Heart right ventricle (tissue), 16 donors: Measurements from ENCODE around the gene SDR39U1. TPM values are rescaled to one million over a fixed set of nuclear protein-coding genes. Genes with fewer than 3 reads are reported as not detected.

ENCODE experiments used
- ATAC-seq, 8 donors: fragments of 200-7000 bp; cut with Tn5 transposase; one replicate each; pipeline ENCODE4 v1.9.1; 2020; ENCODE audit warnings: mild to moderate bottlenecking in 8 of 8, moderate library complexity in 8 of 8, moderate number of reproducible peaks in 1 of 8
- DNase-seq, 2 donors: peaks; one replicate each; pipeline ENCODE4 v3.0.0-alpha.2; 2020
- H3K27ac ChIP-seq, 10 donors: fragments of 200-600 bp; sonication (generic) in 2 of 10; one replicate each; pipeline versions ENCODE4 v1.5.0 to v1.8.0; 2020 to 2022; ENCODE audit warnings: mild to moderate bottlenecking in 3 of 10
- H3K27me3 ChIP-seq, 7 donors: fragments of 200-600 bp; one replicate each; pipeline ENCODE4 v1.8.0; 2021 to 2022; ENCODE audit warnings: mild to moderate bottlenecking in 2 of 7
- H3K36me3 ChIP-seq, 9 donors: fragments of 200-600 bp; sonication (generic) in 1 of 9; one replicate each; pipeline versions ENCODE4 v1.5.0 to v1.8.0; 2020 to 2022; ENCODE audit warnings: mild to moderate bottlenecking in 2 of 9
- H3K4me1 ChIP-seq, 9 donors: fragments of 200-600 bp; sonication (generic) in 1 of 9; one replicate each; pipeline versions ENCODE4 v1.5.0 to v1.8.0; 2020 to 2022; ENCODE audit warnings: mild to moderate bottlenecking in 4 of 9
- H3K4me3 ChIP-seq, 10 donors: fragments of 200-600 bp; sonication (generic) in 2 of 10; one replicate each; pipeline versions ENCODE4 v1.5.0 to v1.8.0; 2020 to 2022; ENCODE audit warnings: mild to moderate bottlenecking in 7 of 10, moderate library complexity in 2 of 10
- H3K9me3 ChIP-seq, 11 donors: fragments of 200-600 bp in 10 of 11; sonication (generic) in 2 of 11; one replicate each; pipeline versions ENCODE4 v1.5.0 to v1.8.0; 2013 to 2022; ENCODE audit warnings: mild to moderate bottlenecking in 2 of 11, control low read depth in 1 of 11, moderate library complexity in 1 of 11
- CTCF ChIP-seq, 9 donors: fragments of 200-600 bp; sonication (generic) in 2 of 9; IDR thresholded peaks; one replicate each; pipeline versions ENCODE4 v1.5.0 to v1.8.0; 2021 to 2022; ENCODE audit warnings: antibody characterized with exemption in 9 of 9, mild to moderate bottlenecking in 5 of 9, moderate library complexity in 1 of 9
- WGBS, 2 donors: extraction: QIAGEN DNeasy Blood & Tissue Kit; methylation state at CpG; one replicate each; pipeline ENCODE4 v1.1.7; 2013; ENCODE audit warnings: inconsistent platforms in 1 of 2; 5-methylcytosine and 5-hydroxymethylcytosine counted together
- intact Hi-C, 10 donors: fragments of 100-400 bp; cut with DNase I; formaldehyde crosslinking; loops; one replicate each; pipeline versions ENCODE4 v1.11.1 to v1.14.2; 2022
- polyA plus RNA-seq, 2 donors: library from polyadenylated mRNA; stranded (reverse); fragments of 200-250 nt; gene quantifications; one replicate each; pipeline ENCODE4 v1.2.3, GENCODE V29; 2013
- total RNA-seq, 10 donors: library from RNA; stranded (reverse); fragmentation: NEBNext Ultra II Directional in 3 of 10; extraction: Animal tissue kit (Norgen Biotek cat#: 25700) in 3 of 10; gene quantifications; one replicate each; pipeline versions ENCODE4 v1.2.1 to v1.2.4, GENCODE V29; 2021 to 2023
- donor health status: Arrhythmogenic right ventricular cardiomyopathy.
- donor health status: ischemic (EF 13 %, LVEDD 7.1; RV severe dilation, severe dysfunction).
- donor health status: healthy with polysubstance abuse.
- donor health status: DM: no; HTN: yes; CAD: no.
- donor health status: DM: no; HTN: no; CAD: no.
- donor health status: ischemic (EF 25% LVEDD 6.9; RV normal size, moderate dysfunction).
- donor health status: ischemic (EF 25% LVEDD 5.7; RV mildly dilated, moderate dysfunction).
- donor health status: healthy.
- donor health status: DM: yes; HTN: yes; CAD: no.
- donor health status: Ischemic cardiomyopathy.
- donor health status: ischemic (EF 35%, LVEDD 5.7; RV mildly dilated, moderate dysfunction).
- donor health status: nonischemic (EF 11% LVEDD 7.7; RV severe dilation, severe dysfunction).
- donor health status: DM: yes; HTN: yes; CAD: no.
- donor health status: PGD.
- donor health status: ischemic (EF 29% LVEDD 5.4; RV normal size, mild dysfunction).
- donor health status: nonischemic (EF 23%, LVEDD 6.1; RV moderate dilation, normal function).

Gene SDR39U1
- total and polyA plus RNA-seq, 12 donors, result 55.6 to 108 (median 69.5) TPM

GRCh38 chr14:24425704-24426103 lies 16.9 kb downstream of the SDR39U1 start:
- WGBS, 2 donors, result 21 to 32% methylated on average over 3 of the region's 3 CpGs

GRCh38 chr14:24422694-24423601 lies 19.6 kb downstream of the SDR39U1 start:
- peaks cover 5 to 31% (median 21%) of the 10 kb centered on the region in 9 donors for H3K4me1 ChIP-seq
- TF ChIP-seq CTCF (IDR thresholded peaks at IDR 0.05), result no peak
- DNase-seq, result no peak
- H3K36me3 ChIP-seq, result no peaks in the 10 kb centered on the region
- ATAC-seq, result no peak
- intact Hi-C loops, result no loop called here
- peaks cover 0 to 9% (median 0%) of the 10 kb centered on the region in 7 donors for H3K27me3 ChIP-seq
- H3K27ac ChIP-seq, result no peak overlapping the region
- no peaks in the 10 kb centered on the region for H3K9me3 ChIP-seq
- WGBS, 2 donors, result 78 to 79% methylated on average over 12 of the region's 12 CpGs
- no peak overlapping the region for H3K4me3 ChIP-seq

More at GRCh38 chr14:24425704-24426103, 16.9 kb downstream of the SDR39U1 start:
- Histone ChIP-seq H3K4me1 (peaks cover 0 to 36% (median 23%) of the 10 kb centered on the region in 9 donors), H3K36me3 (no peaks in the 10 kb centered on the region), H3K9me3 (no peaks in the 10 kb centered on the region), H3K27me3 (no peaks in the 10 kb centered on the region), H3K27ac (peak overlapping the region in 8 of 10 donors; percentile 21 to 77 (median 48)), H3K4me3 (no peak overlapping the region)
- ATAC-seq, result no peak
- DNase-seq, result no peak
- no peak for TF ChIP-seq CTCF (IDR thresholded peaks at IDR 0.05)
- intact Hi-C loops, result loop anchor here in 1 of 10 donors (5.0 kb wide), 1 partner anchor 93 kb away; no protein-coding TSS in a partner anchor

- intact Hi-C loops, result no loop called here
- ATAC-seq (no peak), DNase-seq (no peak)
- Histone ChIP-seq H3K27ac (no peak overlapping the region), H3K4me1 (peaks cover 5 to 31% (median 21%) of the 10 kb centered on the region in 9 donors), H3K27me3 (peaks cover 0 to 9% (median 0%) of the 10 kb centered on the region in 7 donors), H3K9me3 (no peaks in the 10 kb centered on the region), H3K36me3 (no peaks in the 10 kb centered on the region), H3K4me3 (no peak overlapping the region)
- 86 to 95% methylated on average over 4 of the region's 4 CpGs for WGBS, 2 donors
- no peak for TF ChIP-seq CTCF (IDR thresholded peaks at IDR 0.05)
Observed at GRCh38 chr14:24422261-24422660, 20.3 kb downstream of the SDR39U1 start.

- 62 to 71% methylated on average over 6 of the region's 6 CpGs for WGBS, 2 donors
- Histone ChIP-seq H3K36me3 (peaks cover 0 to 27% (median 7%) of the 10 kb centered on the region in 9 donors), H3K27ac (no peak overlapping the region), H3K27me3 (peaks cover 0 to 9% (median 0%) of the 10 kb centered on the region in 7 donors), H3K4me3 (no peak overlapping the region), H3K9me3 (no peaks in the 10 kb centered on the region), H3K4me1 (peaks cover 0 to 13% (median 8%) of the 10 kb centered on the region in 9 donors)
- TF ChIP-seq CTCF (IDR thresholded peaks at IDR 0.05), result no peak
- DNase-seq, result no peak
- ATAC-seq, result peak in 3 of 8 donors; percentile 21 to 38 (median 28)
- intact Hi-C loops, result loop anchor here in 1 of 10 donors (10.0 kb wide), 1 partner anchor 54 kb away; the partner anchor contains the start of gene NFATC4
Observed at GRCh38 chr14:24418492-24418873, 24.1 kb downstream of the SDR39U1 start.
